Effector memory CD8-positive, alpha-beta T cell (primary cell): ENCODE results near the gene MPST.

ENCODE experiments used
- ATAC-seq: fragments of 150-1000 bp; cut with Tn5 transposase; replicated peaks from 2 replicates; pipeline ENCODE4 v1.10.0; 2021; ENCODE audit warnings: mild to moderate bottlenecking, moderate library complexity
- DNase-seq, 3 experiments: peaks; one replicate each; pipeline ENCODE4 v3.0.0; 2021
- H3K27ac Mint-ChIP-seq, 2 donors: one replicate each; pipeline ENCODE4 v1.8.0; 2022; ENCODE audit warnings: mild to moderate bottlenecking in 2 of 2, mixed read lengths in 2 of 2, moderate library complexity in 2 of 2
- H3K27me3 Mint-ChIP-seq, 2 donors: one replicate each; pipeline ENCODE4 v1.8.0; 2022; ENCODE audit warnings: mixed read lengths in 2 of 2
- H3K36me3 Mint-ChIP-seq: one replicate; pipeline ENCODE4 v1.8.0; 2022; ENCODE audit warnings: mild to moderate bottlenecking, moderate library complexity, mixed read lengths; ENCODE audit not compliant: insufficient read depth
- H3K4me1 Mint-ChIP-seq, 2 donors: one replicate each; pipeline ENCODE4 v1.8.0; 2022; ENCODE audit warnings: low read depth in 2 of 2, mixed read lengths in 2 of 2
- H3K4me3 Mint-ChIP-seq, 2 donors: one replicate each; pipeline ENCODE4 v1.8.0; 2022; ENCODE audit warnings: mild to moderate bottlenecking in 2 of 2, mixed read lengths in 2 of 2, moderate library complexity in 2 of 2
- H3K9me3 Mint-ChIP-seq, 2 donors: one replicate each; pipeline ENCODE4 v1.8.0; 2022; ENCODE audit warnings: mixed read lengths in 2 of 2

MPST gene

GRCh38 chr22:37048133-37048532, 28.6 kb downstream of the MPST start:
- H3K4me1 Mint-ChIP-seq, result peaks cover 7% of the 10 kb centered on the region in 2 donors
- no peak overlapping the region for H3K4me3 Mint-ChIP-seq
- no peaks in the 10 kb centered on the region for H3K36me3 Mint-ChIP-seq
- DNase-seq (no peak), ATAC-seq (no peak)
- no peaks in the 10 kb centered on the region for H3K9me3 Mint-ChIP-seq
- peaks cover 0 to 1% of the 10 kb centered on the region in 2 donors for H3K27me3 Mint-ChIP-seq
- no peak overlapping the region for H3K27ac Mint-ChIP-seq

- DNase-seq (no peak), ATAC-seq (no peak)
- no peak overlapping the region for H3K27ac Mint-ChIP-seq
- H3K9me3 Mint-ChIP-seq, result no peaks in the 10 kb centered on the region
- H3K27me3 Mint-ChIP-seq, result no peaks in the 10 kb centered on the region
- no peaks in the 10 kb centered on the region for H3K36me3 Mint-ChIP-seq
- H3K4me1 Mint-ChIP-seq, result peaks cover 7 to 9% of the 10 kb centered on the region in 2 donors
- no peak overlapping the region for H3K4me3 Mint-ChIP-seq
These were observed 29.7 kb downstream of the MPST start for GRCh38 chr22:37049224-37049623.

- DNase-seq, result no peak
- Mint-ChIP-seq H3K4me3 (peak overlapping the region; percentile 81), H3K9me3 (no peaks in the 10 kb centered on the region), H3K4me1 (peaks cover 7 to 9% of the 10 kb centered on the region in 2 donors), H3K36me3 (no peaks in the 10 kb centered on the region), H3K27me3 (no peaks in the 10 kb centered on the region), H3K27ac (peak overlapping the region in 1 of 2 donors; percentile 49)
- no peak for ATAC-seq
These were observed 31.4 kb downstream of the MPST start for GRCh38 chr22:37050913-37051312.

GRCh38 chr22:37051391-37052385, 32.1 kb downstream of the MPST start, which contains the start of gene KCTD17:
Gene KCTD17 (plus strand): TSS chr22:37051742. CDS start chr22:37051761, 19 bp downstream.
- DNase-seq, result peak; percentile 60 to 69 (median 63)
- peak within 1 kb of the TSS; percentile 81 for H3K4me3 Mint-ChIP-seq
- H3K27ac Mint-ChIP-seq, result peak within 1 kb of the TSS; percentile 68 to 78
- ATAC-seq, result peak; percentile 100
- H3K27me3 Mint-ChIP-seq, result no peaks in the 10 kb centered on the region
- H3K36me3 Mint-ChIP-seq, result no peaks in the 10 kb centered on the region
- H3K9me3 Mint-ChIP-seq, result no peaks in the 10 kb centered on the region
- H3K4me1 Mint-ChIP-seq, result peaks cover 7 to 9% of the 10 kb centered on the region in 2 donors

- DNase-seq (no peak), ATAC-seq (no peak)
- no peaks in the 10 kb centered on the region for H3K27me3 Mint-ChIP-seq
- H3K4me3 Mint-ChIP-seq, result peak overlapping the region; percentile 81
- H3K36me3 Mint-ChIP-seq, result no peaks in the 10 kb centered on the region
- peak overlapping the region; percentile 68 to 78 for H3K27ac Mint-ChIP-seq
- peaks cover 7 to 9% of the 10 kb centered on the region in 2 donors for H3K4me1 Mint-ChIP-seq
- H3K9me3 Mint-ChIP-seq, result no peaks in the 10 kb centered on the region
These were observed 33.1 kb downstream of the MPST start for GRCh38 chr22:37052386-37053309.

- Mint-ChIP-seq H3K36me3 (peaks cover 5% of the 10 kb centered on the region), H3K4me1 (peaks cover 7 to 9% of the 10 kb centered on the region in 2 donors), H3K27ac (no peak overlapping the region), H3K27me3 (no peaks in the 10 kb centered on the region), H3K9me3 (no peaks in the 10 kb centered on the region), H3K4me3 (peak overlapping the region; percentile 81)
- ATAC-seq, result no peak
- DNase-seq, result no peak
These were observed 33.9 kb downstream of the MPST start for GRCh38 chr22:37053310-37054055.

GRCh38 chr22:37054056-37054395, 34.5 kb downstream of the MPST start:
- H3K36me3 Mint-ChIP-seq, result peaks cover 7% of the 10 kb centered on the region
- no peak overlapping the region for H3K27ac Mint-ChIP-seq
- no peak overlapping the region for H3K4me3 Mint-ChIP-seq
- ATAC-seq (no peak), DNase-seq (no peak)
- no peaks in the 10 kb centered on the region for H3K9me3 Mint-ChIP-seq
- H3K27me3 Mint-ChIP-seq, result no peaks in the 10 kb centered on the region
- H3K4me1 Mint-ChIP-seq, result peaks cover 7 to 9% of the 10 kb centered on the region in 2 donors

GRCh38 chr22:37054600-37055365, 35.2 kb downstream of the MPST start:
- DNase-seq (no peak), ATAC-seq (no peak)
- Mint-ChIP-seq H3K27me3 (no peaks in the 10 kb centered on the region), H3K36me3 (peaks cover 9% of the 10 kb centered on the region), H3K4me1 (peaks cover 7 to 9% of the 10 kb centered on the region in 2 donors), H3K27ac (no peak overlapping the region), H3K9me3 (no peaks in the 10 kb centered on the region), H3K4me3 (no peak overlapping the region)

GRCh38 chr22:37056246-37056645, 36.7 kb downstream of the MPST start:
- no peaks in the 10 kb centered on the region for H3K27me3 Mint-ChIP-seq
- no peak overlapping the region for H3K4me3 Mint-ChIP-seq
- peaks cover 7 to 13% of the 10 kb centered on the region in 2 donors for H3K4me1 Mint-ChIP-seq
- H3K9me3 Mint-ChIP-seq, result no peaks in the 10 kb centered on the region
- H3K27ac Mint-ChIP-seq, result peak overlapping the region in 1 of 2 donors; percentile 26
- peaks cover 11% of the 10 kb centered on the region for H3K36me3 Mint-ChIP-seq
- DNase-seq (no peak), ATAC-seq (no peak)

GRCh38 chr22:37057226-37057625, 37.7 kb downstream of the MPST start:
- H3K4me1 Mint-ChIP-seq, result peaks cover 5 to 14% of the 10 kb centered on the region in 2 donors
- peaks cover 11% of the 10 kb centered on the region for H3K36me3 Mint-ChIP-seq
- ATAC-seq, result no peak

GRCh38 chr22:37057796-37058510, 38.4 kb downstream of the MPST start:
- Mint-ChIP-seq H3K4me3 (no peak overlapping the region), H3K27me3 (no peaks in the 10 kb centered on the region)

More at GRCh38 chr22:37057226-37057625, 37.7 kb downstream of the MPST start:
- Mint-ChIP-seq H3K4me3 (no peak overlapping the region), H3K9me3 (no peaks in the 10 kb centered on the region), H3K27me3 (no peaks in the 10 kb centered on the region), H3K27ac (peak overlapping the region in 1 of 2 donors; percentile 54)
- DNase-seq, result no peak

More at GRCh38 chr22:37057796-37058510, 38.4 kb downstream of the MPST start:
- no peak for DNase-seq
- H3K9me3 Mint-ChIP-seq, result no peaks in the 10 kb centered on the region
- H3K36me3 Mint-ChIP-seq, result peaks cover 11% of the 10 kb centered on the region
- no peak for ATAC-seq
- H3K27ac Mint-ChIP-seq, result peak overlapping the region in 1 of 2 donors; percentile 54
- peaks cover 0 to 8% of the 10 kb centered on the region in 2 donors for H3K4me1 Mint-ChIP-seq
